ENCODE results near the gene AQP1. TPM values are rescaled to one million over a fixed set of nuclear protein-coding genes. Genes with fewer than 3 reads are reported as not detected.

AQP1 gene
- total and polyA plus RNA-seq, 4 donors, result 8.9 to 76.3 (median 23.5) TPM

DNA sequence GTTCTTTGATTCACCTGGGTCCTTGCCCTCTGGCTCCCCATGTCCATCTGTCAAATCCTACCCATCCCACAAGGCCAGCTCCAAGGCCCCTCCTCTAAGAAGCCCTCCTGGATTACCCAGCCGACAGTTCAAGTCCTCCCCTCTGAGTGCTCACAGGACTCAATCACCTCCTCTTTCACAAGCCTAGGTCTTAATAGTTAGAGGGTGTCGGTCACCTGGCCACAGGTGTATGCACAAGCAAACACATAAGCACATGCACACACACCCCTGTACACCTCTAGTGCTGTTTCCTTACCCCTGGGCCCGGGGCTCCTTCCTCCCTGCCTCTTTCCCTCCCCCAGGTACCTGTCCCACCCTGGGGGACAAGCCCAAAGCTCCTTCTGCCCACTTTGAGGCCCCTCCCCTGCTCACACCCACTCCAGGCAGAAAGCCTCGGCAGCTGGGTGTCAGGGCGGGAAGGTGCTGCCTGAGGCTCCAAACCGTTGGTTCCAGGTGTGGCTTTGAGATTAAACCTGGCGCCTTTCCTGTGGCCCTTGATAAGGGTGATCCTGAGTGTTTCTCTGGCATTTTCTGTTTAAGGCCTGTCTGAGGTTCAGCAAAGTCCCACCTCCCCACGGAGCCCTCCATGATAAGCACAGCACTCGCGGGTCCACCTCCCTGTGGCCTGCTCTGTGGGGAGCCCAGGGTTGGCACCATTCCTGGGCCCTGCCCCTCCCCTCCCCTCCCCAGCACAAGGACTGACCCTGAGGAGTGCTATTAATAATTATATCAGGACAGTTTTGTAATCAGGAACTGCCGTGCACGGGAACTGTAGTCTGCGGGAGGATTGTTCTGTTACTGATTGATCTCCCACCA is 14.6 kb upstream of the AQP1 start:
- no peaks in the 10 kb centered on the region for H3K9me3 ChIP-seq (ENCODE audit: control insufficient read depth in 4 of 4, low read length in 3 of 4)
- H3K9ac ChIP-seq (ENCODE audit: low read depth in 1 of 2, low read length in 2 of 2), result peak overlapping the region in 1 of 2 donors; percentile 7
- H3K36me3 ChIP-seq (ENCODE audit: control insufficient read depth in 4 of 4, insufficient read depth in 3 of 4, low read depth in 1 of 4, low read length in 3 of 4), result no peaks in the 10 kb centered on the region
- H3K27me3 ChIP-seq (ENCODE audit: control insufficient read depth in 4 of 4, insufficient read depth in 4 of 4, low read length in 3 of 4), result no peaks in the 10 kb centered on the region
- no peak for TF ChIP-seq GABPA (IDR thresholded peaks at IDR 0.05 in 1 of 2, conservative IDR thresholded peaks at IDR 0.05 in 1 of 2)
- TF ChIP-seq RXRA (IDR thresholded peaks at IDR 0.05), result peak; percentile 14 to 54
- TF ChIP-seq YY1 (IDR thresholded peaks at IDR 0.05), result peak; percentile 40
- no peak for TF ChIP-seq FOXA1 (IDR thresholded peaks at IDR 0.05)
- TF ChIP-seq, protein P1, sequence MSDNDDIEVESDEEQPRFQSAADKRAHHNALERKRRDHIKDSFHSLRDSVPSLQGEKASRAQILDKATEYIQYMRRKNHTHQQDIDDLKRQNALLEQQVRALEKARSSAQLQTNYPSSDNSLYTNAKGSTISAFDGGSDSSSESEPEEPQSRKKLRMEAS (IDR thresholded peaks at IDR 0.05), result no peak
- peak in 1 of 2 donors; percentile 20 for TF ChIP-seq HNF4A (conservative IDR thresholded peaks at IDR 0.05)
- peak; percentile 57 for TF ChIP-seq NR2F2 (IDR thresholded peaks at IDR 0.05)
- TF ChIP-seq SP1 (IDR thresholded peaks at IDR 0.05), result peak; percentile 38
- DNase-seq (ENCODE audit: low spot score), result peak; percentile 81
- H3K4me3 ChIP-seq (ENCODE audit: low read depth in 1 of 3, low read length in 3 of 3), result no peak overlapping the region
- H3K4me1 ChIP-seq (ENCODE audit: control insufficient read depth in 4 of 4, insufficient read depth in 4 of 4, low read length in 3 of 4), result peaks cover 5 to 21% (median 14%) of the 10 kb centered on the region in 4 donors
- H3K27ac ChIP-seq (ENCODE audit: low read depth in 1 of 2, low read length in 2 of 2), result peak overlapping the region; percentile 10 to 37
- WGBS, result 25% methylated on average over 13 of the region's 13 CpGs

DNA sequence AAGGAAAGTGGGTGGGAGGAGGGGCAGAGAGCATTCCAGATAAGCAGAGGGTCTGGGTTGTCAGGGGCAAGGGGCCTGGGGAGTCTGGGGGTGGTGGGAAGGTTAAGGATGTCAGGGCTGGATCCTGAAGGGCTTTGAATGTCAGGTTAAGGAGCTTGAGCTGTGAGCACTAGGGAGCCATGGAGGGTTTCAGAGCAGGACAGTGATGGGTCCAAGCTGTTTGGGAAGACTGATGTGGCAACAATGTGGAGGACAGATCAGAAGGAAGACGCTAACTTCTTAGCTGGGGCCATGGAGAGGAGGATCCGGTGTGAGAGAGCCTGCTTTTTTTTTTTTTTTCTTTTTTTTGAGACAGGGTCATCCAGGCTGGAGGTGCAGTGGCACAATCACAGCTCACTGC is 13.9 kb upstream of the AQP1 start:
- TF ChIP-seq RXRA (IDR thresholded peaks at IDR 0.05) (no peak), HNF4A (conservative IDR thresholded peaks at IDR 0.05) (no peak), GABPA (IDR thresholded peaks at IDR 0.05 in 1 of 2, conservative IDR thresholded peaks at IDR 0.05 in 1 of 2) (no peak), JUND (IDR thresholded peaks at IDR 0.05) (no peak), YY1 (IDR thresholded peaks at IDR 0.05) (no peak)
- H3K4me1 ChIP-seq (ENCODE audit: control insufficient read depth in 4 of 4, insufficient read depth in 4 of 4, low read length in 3 of 4), result peaks cover 5 to 21% (median 14%) of the 10 kb centered on the region in 4 donors
- no peaks in the 10 kb centered on the region for H3K27me3 ChIP-seq (ENCODE audit: control insufficient read depth in 4 of 4, insufficient read depth in 4 of 4, low read length in 3 of 4)
- peak overlapping the region in 1 of 2 donors; percentile 31 for H3K27ac ChIP-seq (ENCODE audit: low read depth in 1 of 2, low read length in 2 of 2)
- H3K9ac ChIP-seq (ENCODE audit: low read depth in 1 of 2, low read length in 2 of 2), result no peak overlapping the region
- H3K9me3 ChIP-seq (ENCODE audit: control insufficient read depth in 4 of 4, low read length in 3 of 4), result no peaks in the 10 kb centered on the region
- no peaks in the 10 kb centered on the region for H3K36me3 ChIP-seq (ENCODE audit: control insufficient read depth in 4 of 4, insufficient read depth in 3 of 4, low read depth in 1 of 4, low read length in 3 of 4)
- no peak for DNase-seq (ENCODE audit: low spot score)
- 84% methylated on average over 2 of the region's 2 CpGs for WGBS
- no peak overlapping the region for H3K4me3 ChIP-seq (ENCODE audit: low read depth in 1 of 3, low read length in 3 of 3)

DNA sequence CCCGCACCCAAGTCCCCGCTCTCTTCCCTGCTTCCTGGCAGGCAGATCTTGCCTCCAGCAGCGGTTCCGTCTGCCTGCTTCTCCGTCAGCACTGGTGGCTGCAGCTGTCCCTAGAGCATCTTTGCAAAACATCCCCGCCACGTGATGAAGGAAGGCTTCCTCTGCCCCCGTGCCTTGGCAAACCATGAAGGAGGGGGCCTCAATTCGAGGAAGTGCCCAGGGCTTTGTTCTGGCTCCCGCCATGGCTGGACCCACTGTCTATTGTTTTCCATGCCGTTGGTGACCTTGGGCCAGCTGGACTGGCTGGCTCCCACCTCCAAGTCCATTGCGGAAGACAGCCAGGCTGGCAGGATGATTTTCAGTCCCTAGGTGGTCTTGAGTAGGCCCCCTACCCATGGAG is 13.2 kb upstream of the AQP1 start:
- Histone ChIP-seq H3K4me1 (ENCODE audit: control insufficient read depth in 4 of 4, insufficient read depth in 4 of 4, low read length in 3 of 4) (peaks cover 3 to 18% (median 14%) of the 10 kb centered on the region in 4 donors), H3K27ac (ENCODE audit: low read depth in 1 of 2, low read length in 2 of 2) (no peak overlapping the region), H3K36me3 (ENCODE audit: control insufficient read depth in 4 of 4, insufficient read depth in 3 of 4, low read depth in 1 of 4, low read length in 3 of 4) (no peaks in the 10 kb centered on the region), H3K4me3 (ENCODE audit: low read depth in 1 of 3, low read length in 3 of 3) (no peak overlapping the region), H3K27me3 (ENCODE audit: control insufficient read depth in 4 of 4, insufficient read depth in 4 of 4, low read length in 3 of 4) (no peaks in the 10 kb centered on the region), H3K9ac (ENCODE audit: low read depth in 1 of 2, low read length in 2 of 2) (no peak overlapping the region), H3K9me3 (ENCODE audit: control insufficient read depth in 4 of 4, low read length in 3 of 4) (no peaks in the 10 kb centered on the region)
- no peak for DNase-seq (ENCODE audit: low spot score)
- 79% methylated on average over 12 of the region's 12 CpGs for WGBS
- TF ChIP-seq, protein P2, sequence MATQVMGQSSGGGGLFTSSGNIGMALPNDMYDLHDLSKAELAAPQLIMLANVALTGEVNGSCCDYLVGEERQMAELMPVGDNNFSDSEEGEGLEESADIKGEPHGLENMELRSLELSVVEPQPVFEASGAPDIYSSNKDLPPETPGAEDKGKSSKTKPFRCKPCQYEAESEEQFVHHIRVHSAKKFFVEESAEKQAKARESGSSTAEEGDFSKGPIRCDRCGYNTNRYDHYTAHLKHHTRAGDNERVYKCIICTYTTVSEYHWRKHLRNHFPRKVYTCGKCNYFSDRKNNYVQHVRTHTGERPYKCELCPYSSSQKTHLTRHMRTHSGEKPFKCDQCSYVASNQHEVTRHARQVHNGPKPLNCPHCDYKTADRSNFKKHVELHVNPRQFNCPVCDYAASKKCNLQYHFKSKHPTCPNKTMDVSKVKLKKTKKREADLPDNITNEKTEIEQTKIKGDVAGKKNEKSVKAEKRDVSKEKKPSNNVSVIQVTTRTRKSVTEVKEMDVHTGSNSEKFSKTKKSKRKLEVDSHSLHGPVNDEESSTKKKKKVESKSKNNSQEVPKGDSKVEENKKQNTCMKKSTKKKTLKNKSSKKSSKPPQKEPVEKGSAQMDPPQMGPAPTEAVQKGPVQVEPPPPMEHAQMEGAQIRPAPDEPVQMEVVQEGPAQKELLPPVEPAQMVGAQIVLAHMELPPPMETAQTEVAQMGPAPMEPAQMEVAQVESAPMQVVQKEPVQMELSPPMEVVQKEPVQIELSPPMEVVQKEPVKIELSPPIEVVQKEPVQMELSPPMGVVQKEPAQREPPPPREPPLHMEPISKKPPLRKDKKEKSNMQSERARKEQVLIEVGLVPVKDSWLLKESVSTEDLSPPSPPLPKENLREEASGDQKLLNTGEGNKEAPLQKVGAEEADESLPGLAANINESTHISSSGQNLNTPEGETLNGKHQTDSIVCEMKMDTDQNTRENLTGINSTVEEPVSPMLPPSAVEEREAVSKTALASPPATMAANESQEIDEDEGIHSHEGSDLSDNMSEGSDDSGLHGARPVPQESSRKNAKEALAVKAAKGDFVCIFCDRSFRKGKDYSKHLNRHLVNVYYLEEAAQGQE (IDR thresholded peaks at IDR 0.05), result no peak
- TF ChIP-seq HNF4G (IDR thresholded peaks at IDR 0.05) (no peak), YY1 (IDR thresholded peaks at IDR 0.05) (no peak), RXRA (IDR thresholded peaks at IDR 0.05) (no peak), FOXA1 (IDR thresholded peaks at IDR 0.05) (no peak), GABPA (IDR thresholded peaks at IDR 0.05 in 1 of 2, conservative IDR thresholded peaks at IDR 0.05 in 1 of 2) (no peak), RAD21 (IDR thresholded peaks at IDR 0.05) (no peak)
- TF ChIP-seq, protein P3, sequence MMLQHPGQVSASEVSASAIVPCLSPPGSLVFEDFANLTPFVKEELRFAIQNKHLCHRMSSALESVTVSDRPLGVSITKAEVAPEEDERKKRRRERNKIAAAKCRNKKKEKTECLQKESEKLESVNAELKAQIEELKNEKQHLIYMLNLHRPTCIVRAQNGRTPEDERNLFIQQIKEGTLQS (IDR thresholded peaks at IDR 0.05), result no peak
- TF ChIP-seq, protein P4, sequence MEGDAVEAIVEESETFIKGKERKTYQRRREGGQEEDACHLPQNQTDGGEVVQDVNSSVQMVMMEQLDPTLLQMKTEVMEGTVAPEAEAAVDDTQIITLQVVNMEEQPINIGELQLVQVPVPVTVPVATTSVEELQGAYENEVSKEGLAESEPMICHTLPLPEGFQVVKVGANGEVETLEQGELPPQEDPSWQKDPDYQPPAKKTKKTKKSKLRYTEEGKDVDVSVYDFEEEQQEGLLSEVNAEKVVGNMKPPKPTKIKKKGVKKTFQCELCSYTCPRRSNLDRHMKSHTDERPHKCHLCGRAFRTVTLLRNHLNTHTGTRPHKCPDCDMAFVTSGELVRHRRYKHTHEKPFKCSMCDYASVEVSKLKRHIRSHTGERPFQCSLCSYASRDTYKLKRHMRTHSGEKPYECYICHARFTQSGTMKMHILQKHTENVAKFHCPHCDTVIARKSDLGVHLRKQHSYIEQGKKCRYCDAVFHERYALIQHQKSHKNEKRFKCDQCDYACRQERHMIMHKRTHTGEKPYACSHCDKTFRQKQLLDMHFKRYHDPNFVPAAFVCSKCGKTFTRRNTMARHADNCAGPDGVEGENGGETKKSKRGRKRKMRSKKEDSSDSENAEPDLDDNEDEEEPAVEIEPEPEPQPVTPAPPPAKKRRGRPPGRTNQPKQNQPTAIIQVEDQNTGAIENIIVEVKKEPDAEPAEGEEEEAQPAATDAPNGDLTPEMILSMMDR (IDR thresholded peaks at IDR 0.05; ENCODE audit: low read depth, low read length, missing input control), result no peak
- TF ChIP-seq, protein P1 (IDR thresholded peaks at IDR 0.05), result no peak
- TF ChIP-seq, protein P5, sequence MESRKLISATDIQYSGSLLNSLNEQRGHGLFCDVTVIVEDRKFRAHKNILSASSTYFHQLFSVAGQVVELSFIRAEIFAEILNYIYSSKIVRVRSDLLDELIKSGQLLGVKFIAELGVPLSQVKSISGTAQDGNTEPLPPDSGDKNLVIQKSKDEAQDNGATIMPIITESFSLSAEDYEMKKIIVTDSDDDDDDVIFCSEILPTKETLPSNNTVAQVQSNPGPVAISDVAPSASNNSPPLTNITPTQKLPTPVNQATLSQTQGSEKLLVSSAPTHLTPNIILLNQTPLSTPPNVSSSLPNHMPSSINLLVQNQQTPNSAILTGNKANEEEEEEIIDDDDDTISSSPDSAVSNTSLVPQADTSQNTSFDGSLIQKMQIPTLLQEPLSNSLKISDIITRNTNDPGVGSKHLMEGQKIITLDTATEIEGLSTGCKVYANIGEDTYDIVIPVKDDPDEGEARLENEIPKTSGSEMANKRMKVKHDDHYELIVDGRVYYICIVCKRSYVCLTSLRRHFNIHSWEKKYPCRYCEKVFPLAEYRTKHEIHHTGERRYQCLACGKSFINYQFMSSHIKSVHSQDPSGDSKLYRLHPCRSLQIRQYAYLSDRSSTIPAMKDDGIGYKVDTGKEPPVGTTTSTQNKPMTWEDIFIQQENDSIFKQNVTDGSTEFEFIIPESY (IDR thresholded peaks at IDR 0.05), result no peak
